22Rv1 (cell line): ENCODE results near the gene FGF1.

Experiments used
- CTCF ChIP-seq: fragments of 450-650 bp; IDR thresholded peaks from 2 replicates; pipeline ENCODE4 v1.5.1; 2017; ENCODE audit warnings: mild to moderate bottlenecking
- ZFX ChIP-seq: fragments of 450-650 bp; IDR thresholded peaks from 2 replicates; pipeline ENCODE4 v1.6.1; 2017; ENCODE audit warnings: antibody characterized with exemption, borderline replicate concordance

GRCh38 chr5:142612494-142613270, 73.2 kb downstream of the FGF1 start:
- TF ChIP-seq CTCF: no peak
- TF ChIP-seq ZFX: no peak
